Measurements from ENCODE around the gene PHLPP1.
"Not testable (repeated sequence)": the region's sequence is repeated elsewhere in the genome, so short reads cannot be mapped to it uniquely, and the experiment has no call there.

The PHLPP1 gene

GRCh38 chr18:62799977-62800376 lies 84.6 kb downstream of the PHLPP1 start:
- H3K4me3 ChIP-seq (ENCODE audit: low read depth in 1 of 2, low read length in 2 of 2) = no peak overlapping the region
- no peaks in the 10 kb centered on the region for H3K9me3 ChIP-seq (ENCODE audit: low read length)
- H3K27ac ChIP-seq (ENCODE audit: low read depth, low read length) = no peak overlapping the region
- H3K36me3 ChIP-seq (ENCODE audit: insufficient read depth, low read length) = no peaks in the 10 kb centered on the region
- peaks cover 14% of the 10 kb centered on the region for H3K4me1 ChIP-seq (ENCODE audit: insufficient read depth, low read length)
- no peaks in the 10 kb centered on the region for H3K27me3 ChIP-seq (ENCODE audit: control insufficient read depth in 1 of 2, insufficient read depth in 2 of 2, low read length in 2 of 2)
- H3K9ac ChIP-seq (ENCODE audit: low read length) = no peak overlapping the region

- Histone ChIP-seq H3K27me3 (ENCODE audit: control insufficient read depth in 1 of 2, insufficient read depth in 2 of 2, low read length in 2 of 2) (no peaks in the 10 kb centered on the region), H3K9ac (ENCODE audit: low read length) (no peak overlapping the region), H3K9me3 (ENCODE audit: low read length) (no peaks in the 10 kb centered on the region), H3K4me3 (ENCODE audit: low read depth in 1 of 2, low read length in 2 of 2) (no peak overlapping the region), H3K4me1 (ENCODE audit: insufficient read depth, low read length) (peaks cover 5% of the 10 kb centered on the region), H3K27ac (ENCODE audit: low read depth, low read length) (no peak overlapping the region), H3K36me3 (ENCODE audit: insufficient read depth, low read length) (no peaks in the 10 kb centered on the region)
These were observed 87.2 kb downstream of the PHLPP1 start for GRCh38 chr18:62802523-62802922.

- no peak overlapping the region for H3K4me3 ChIP-seq (ENCODE audit: low read depth in 1 of 2, low read length in 2 of 2)
- H3K4me1 ChIP-seq (ENCODE audit: insufficient read depth, low read length) = no peaks in the 10 kb centered on the region
- H3K9ac ChIP-seq (ENCODE audit: low read length) = no peak overlapping the region
- H3K27me3 ChIP-seq (ENCODE audit: control insufficient read depth in 1 of 2, insufficient read depth in 2 of 2, low read length in 2 of 2) = no peaks in the 10 kb centered on the region
- no peaks in the 10 kb centered on the region for H3K9me3 ChIP-seq (ENCODE audit: low read length)
- no peak overlapping the region for H3K27ac ChIP-seq (ENCODE audit: low read depth, low read length)
- H3K36me3 ChIP-seq (ENCODE audit: insufficient read depth, low read length) = no peaks in the 10 kb centered on the region
These were observed 92.1 kb downstream of the PHLPP1 start for GRCh38 chr18:62807396-62807795.

GRCh38 chr18:62808123-62808522 lies 92.8 kb downstream of the PHLPP1 start:
- Histone ChIP-seq H3K9ac (ENCODE audit: low read length) (no peak overlapping the region), H3K4me1 (ENCODE audit: insufficient read depth, low read length) (no peaks in the 10 kb centered on the region), H3K36me3 (ENCODE audit: insufficient read depth, low read length) (no peaks in the 10 kb centered on the region), H3K4me3 (ENCODE audit: low read depth in 1 of 2, low read length in 2 of 2) (no peak overlapping the region), H3K27ac (ENCODE audit: low read depth, low read length) (no peak overlapping the region), H3K9me3 (ENCODE audit: low read length) (no peaks in the 10 kb centered on the region), H3K27me3 (ENCODE audit: control insufficient read depth in 1 of 2, insufficient read depth in 2 of 2, low read length in 2 of 2) (no peaks in the 10 kb centered on the region)

- not testable (repeated sequence) for H3K27ac ChIP-seq (ENCODE audit: low read depth, low read length); H3K4me1 ChIP-seq (ENCODE audit: insufficient read depth, low read length); H3K9ac ChIP-seq (ENCODE audit: low read length); H3K36me3 ChIP-seq (ENCODE audit: insufficient read depth, low read length); H3K9me3 ChIP-seq (ENCODE audit: low read length); H3K4me3 ChIP-seq (ENCODE audit: low read depth in 1 of 2, low read length in 2 of 2); H3K27me3 ChIP-seq (ENCODE audit: control insufficient read depth in 1 of 2, insufficient read depth in 2 of 2, low read length in 2 of 2)
These were observed 94.1 kb downstream of the PHLPP1 start for GRCh38 chr18:62809445-62809844.

GRCh38 chr18:62809900-62810299 lies 94.6 kb downstream of the PHLPP1 start:
- no peak overlapping the region for H3K9ac ChIP-seq (ENCODE audit: low read length)
- no peaks in the 10 kb centered on the region for H3K36me3 ChIP-seq (ENCODE audit: insufficient read depth, low read length)
- H3K9me3 ChIP-seq (ENCODE audit: low read length) = no peaks in the 10 kb centered on the region
- no peak overlapping the region for H3K27ac ChIP-seq (ENCODE audit: low read depth, low read length)
- no peaks in the 10 kb centered on the region for H3K27me3 ChIP-seq (ENCODE audit: control insufficient read depth in 1 of 2, insufficient read depth in 2 of 2, low read length in 2 of 2)
- no peak overlapping the region for H3K4me3 ChIP-seq (ENCODE audit: low read depth in 1 of 2, low read length in 2 of 2)
- H3K4me1 ChIP-seq (ENCODE audit: insufficient read depth, low read length) = peaks cover 9% of the 10 kb centered on the region

- H3K27ac ChIP-seq (ENCODE audit: low read depth, low read length) = no peak overlapping the region
These were observed 95.3 kb downstream of the PHLPP1 start for GRCh38 chr18:62810682-62811081.

GRCh38 chr18:62811674-62812073 lies 96.3 kb downstream of the PHLPP1 start:
- Histone ChIP-seq H3K27ac (ENCODE audit: low read depth, low read length) (no peak overlapping the region), H3K27me3 (ENCODE audit: control insufficient read depth in 1 of 2, insufficient read depth in 2 of 2, low read length in 2 of 2) (no peaks in the 10 kb centered on the region), H3K9ac (ENCODE audit: low read length) (no peak overlapping the region), H3K4me3 (ENCODE audit: low read depth in 1 of 2, low read length in 2 of 2) (no peak overlapping the region), H3K4me1 (ENCODE audit: insufficient read depth, low read length) (peaks cover 9% of the 10 kb centered on the region), H3K9me3 (ENCODE audit: low read length) (no peaks in the 10 kb centered on the region), H3K36me3 (ENCODE audit: insufficient read depth, low read length) (no peaks in the 10 kb centered on the region)

More at GRCh38 chr18:62810682-62811081, 95.3 kb downstream of the PHLPP1 start:
- no peak overlapping the region for H3K4me3 ChIP-seq (ENCODE audit: low read depth in 1 of 2, low read length in 2 of 2)
- no peaks in the 10 kb centered on the region for H3K36me3 ChIP-seq (ENCODE audit: insufficient read depth, low read length)
- H3K9me3 ChIP-seq (ENCODE audit: low read length) = no peaks in the 10 kb centered on the region
- H3K4me1 ChIP-seq (ENCODE audit: insufficient read depth, low read length) = peaks cover 9% of the 10 kb centered on the region
- no peak overlapping the region for H3K9ac ChIP-seq (ENCODE audit: low read length)
- no peaks in the 10 kb centered on the region for H3K27me3 ChIP-seq (ENCODE audit: control insufficient read depth in 1 of 2, insufficient read depth in 2 of 2, low read length in 2 of 2)

GRCh38 chr18:62812242-62812641 lies 96.9 kb downstream of the PHLPP1 start:
- Histone ChIP-seq H3K9ac (ENCODE audit: low read length) (no peak overlapping the region), H3K4me1 (ENCODE audit: insufficient read depth, low read length) (peaks cover 9% of the 10 kb centered on the region), H3K36me3 (ENCODE audit: insufficient read depth, low read length) (no peaks in the 10 kb centered on the region), H3K27ac (ENCODE audit: low read depth, low read length) (no peak overlapping the region), H3K4me3 (ENCODE audit: low read depth in 1 of 2, low read length in 2 of 2) (no peak overlapping the region), H3K27me3 (ENCODE audit: control insufficient read depth in 1 of 2, insufficient read depth in 2 of 2, low read length in 2 of 2) (no peaks in the 10 kb centered on the region), H3K9me3 (ENCODE audit: low read length) (no peaks in the 10 kb centered on the region)

GRCh38 chr18:62812876-62813275 lies 97.5 kb downstream of the PHLPP1 start:
- Histone ChIP-seq H3K36me3 (ENCODE audit: insufficient read depth, low read length) (no peaks in the 10 kb centered on the region), H3K9me3 (ENCODE audit: low read length) (no peaks in the 10 kb centered on the region), H3K4me1 (ENCODE audit: insufficient read depth, low read length) (peaks cover 9% of the 10 kb centered on the region), H3K27ac (ENCODE audit: low read depth, low read length) (no peak overlapping the region), H3K9ac (ENCODE audit: low read length) (no peak overlapping the region), H3K4me3 (ENCODE audit: low read depth in 1 of 2, low read length in 2 of 2) (no peak overlapping the region), H3K27me3 (ENCODE audit: control insufficient read depth in 1 of 2, insufficient read depth in 2 of 2, low read length in 2 of 2) (no peaks in the 10 kb centered on the region)

GRCh38 chr18:62814132-62814759 lies 98.9 kb downstream of the PHLPP1 start:
- H3K27ac ChIP-seq (ENCODE audit: low read depth, low read length) = no peak overlapping the region

GRCh38 chr18:62825382-62825781 lies 110.0 kb downstream of the PHLPP1 start:
- H3K36me3 ChIP-seq (ENCODE audit: insufficient read depth, low read length) = no peaks in the 10 kb centered on the region
- no peak overlapping the region for H3K27ac ChIP-seq (ENCODE audit: low read depth, low read length)
- no peaks in the 10 kb centered on the region for H3K4me1 ChIP-seq (ENCODE audit: insufficient read depth, low read length)
- no peak overlapping the region for H3K4me3 ChIP-seq (ENCODE audit: low read depth in 1 of 2, low read length in 2 of 2)
- H3K9ac ChIP-seq (ENCODE audit: low read length) = no peak overlapping the region
- no peaks in the 10 kb centered on the region for H3K9me3 ChIP-seq (ENCODE audit: low read length)
- no peaks in the 10 kb centered on the region for H3K27me3 ChIP-seq (ENCODE audit: control insufficient read depth in 1 of 2, insufficient read depth in 2 of 2, low read length in 2 of 2)

More at GRCh38 chr18:62814132-62814759, 98.9 kb downstream of the PHLPP1 start:
- no peaks in the 10 kb centered on the region for H3K9me3 ChIP-seq (ENCODE audit: low read length)
- H3K27me3 ChIP-seq (ENCODE audit: control insufficient read depth in 1 of 2, insufficient read depth in 2 of 2, low read length in 2 of 2) = no peaks in the 10 kb centered on the region
- H3K9ac ChIP-seq (ENCODE audit: low read length) = no peak overlapping the region
- H3K4me3 ChIP-seq (ENCODE audit: low read depth in 1 of 2, low read length in 2 of 2) = no peak overlapping the region
- H3K4me1 ChIP-seq (ENCODE audit: insufficient read depth, low read length) = peaks cover 9% of the 10 kb centered on the region
- no peaks in the 10 kb centered on the region for H3K36me3 ChIP-seq (ENCODE audit: insufficient read depth, low read length)

All from muscle layer of colon (tissue), 2 donors.